ENCODE results near the gene ITPR1. TPM values are rescaled to one million over a fixed set of nuclear protein-coding genes. Genes with fewer than 3 reads are reported as not detected.

The ITPR1 gene
- total and polyA plus RNA-seq, 2 of the 4 experiments (the other 2 are of a cell fraction): 1.8 to 5.7 TPM

- in situ Hi-C loops (cut with MboI; ENCODE audit: low sequenced_read_pairs): no loop called here
- H3K36me3 ChIP-seq (ENCODE audit: control insufficient read depth, insufficient read depth, low read length): peaks cover 1% of the 10 kb centered on the region; the same call in 1 of the 2 replicates
- H2AK9ac ChIP-seq (replicated peaks; ENCODE audit: low read depth, low read length, poor library complexity): no peak overlapping the region
- H3K9me3 ChIP-seq (ENCODE audit: control insufficient read depth, insufficient read depth, low read length): no peaks in the 10 kb centered on the region
- no peak overlapping the region for H2BK5ac ChIP-seq (ENCODE audit: low read depth, low read length, poor library complexity, severe bottlenecking)
- no peak overlapping the region for H4K8ac ChIP-seq (ENCODE audit: low read depth in 2 of 2, low read length in 2 of 2)
- dilution Hi-C loops (cut with HindIII; ENCODE audit: low sequenced_read_pairs, unreplicated experiment): no loop called here
- H4K5ac ChIP-seq (ENCODE audit: low read depth, low read length): no peak overlapping the region
- no CpG with 5 or more reads among the region's 4 CpGs for WGBS, 2 experiments (ENCODE audit: extremely low coverage in 2 of 2, insufficient read length in 1 of 2)
- no peak overlapping the region for H2BK20ac ChIP-seq (ENCODE audit: low read depth, low read length)
- H3K27me3 ChIP-seq (ENCODE audit: control insufficient read depth, insufficient read depth, low read length): no peaks in the 10 kb centered on the region
- H4K91ac ChIP-seq (ENCODE audit: insufficient read depth, low read depth, low read length): no peak overlapping the region
- no peaks in the 10 kb centered on the region for H3K9me1 ChIP-seq (ENCODE audit: insufficient read depth, low read length)
- H3K79me1 ChIP-seq (ENCODE audit: low read depth in 1 of 2, low read length in 2 of 2): no peaks in the 10 kb centered on the region
- TF ChIP-seq RCOR1 (IDR thresholded peaks at IDR 0.05; ENCODE audit: insufficient replicate concordance, low read length) (no peak), POLR2A (IDR thresholded peaks at IDR 0.05; ENCODE audit: low read depth, low read length) (no peak), ELK1 (IDR thresholded peaks at IDR 0.05; ENCODE audit: borderline replicate concordance, low read depth, low read length) (no peak), CTCF (conservative IDR thresholded peaks at IDR 0.05; ENCODE audit: low read depth, low read length) (no peak), MAZ (IDR thresholded peaks at IDR 0.05; ENCODE audit: borderline replicate concordance, low read depth, low read length) (no peak), MAFK (IDR thresholded peaks at IDR 0.05; ENCODE audit: low read depth, low read length) (no peak), CEBPB (IDR thresholded peaks at IDR 0.05; ENCODE audit: low read depth, low read length) (no peak), BHLHE40 (IDR thresholded peaks at IDR 0.05; ENCODE audit: low read depth, low read length) (no peak), MXI1 (IDR thresholded peaks at IDR 0.05; ENCODE audit: borderline replicate concordance, low read depth, low read length) (no peak), FOS (IDR thresholded peaks at IDR 0.05; ENCODE audit: low read depth, low read length) (no peak), RAD21 (IDR thresholded peaks at IDR 0.05; ENCODE audit: low read length) (no peak), SMC3 (IDR thresholded peaks at IDR 0.05; ENCODE audit: low read depth, low read length) (no peak), RFX5 (IDR thresholded peaks at IDR 0.05; ENCODE audit: low read depth, low read length) (no peak), USF2 (IDR thresholded peaks at IDR 0.05; ENCODE audit: low read depth, low read length) (no peak), CHD1 (IDR thresholded peaks at IDR 0.05; ENCODE audit: low read depth, low read length) (no peak), NFE2L2 (IDR thresholded peaks at IDR 0.05; ENCODE audit: low read depth, low read length) (no peak)
- ATAC-seq (ENCODE audit: low read depth) (no peak), DNase-seq (no peak)
- H2BK15ac ChIP-seq (ENCODE audit: low read depth, low read length): no peak overlapping the region
- CTCF ChIA-PET: no interaction called here
- H3K14ac ChIP-seq (replicated peaks; ENCODE audit: low read depth, low read length): no peak overlapping the region
- H3K18ac ChIP-seq (ENCODE audit: low read depth, low read length): no peak overlapping the region
- no peak overlapping the region for H2AK5ac ChIP-seq (ENCODE audit: low read depth, low read length)
- no TSS peak for BruUV-seq (replicated peaks)
- H4K20me1 ChIP-seq (ENCODE audit: insufficient read depth, low read length): no peaks in the 10 kb centered on the region
- H3K4me1 ChIP-seq (ENCODE audit: control insufficient read depth, insufficient read depth, low read length): peaks cover 3% of the 10 kb centered on the region
- no peak overlapping the region for H3K23ac ChIP-seq (ENCODE audit: low read depth, low read length)
- H3K4ac ChIP-seq (ENCODE audit: low read depth, low read length): no peak overlapping the region
- H3K27ac ChIP-seq (ENCODE audit: insufficient read depth, low read length): no peak overlapping the region
- H3K9ac ChIP-seq (ENCODE audit: low read depth, low read length): no peak overlapping the region
- H3K4me3 ChIP-seq (ENCODE audit: insufficient read depth, low read depth, low read length): no peak overlapping the region
- H3K4me2 ChIP-seq (ENCODE audit: low read depth, low read length): no peak overlapping the region
- POLR2A ChIA-PET (ENCODE audit: unreplicated experiment): no interaction called here
- no peak overlapping the region for H3K56ac ChIP-seq (ENCODE audit: extremely low read depth, insufficient read depth, low read length)
- intact Hi-C loops (cut with micrococcal nuclease): no loop called here
- no peak overlapping the region for H2AFZ ChIP-seq (replicated peaks; ENCODE audit: low read length, poor library complexity)
- H2BK120ac ChIP-seq (ENCODE audit: low read depth, low read length): no peak overlapping the region
Measured at GRCh38 chr3:4688411-4688810, 195.3 kb downstream of the ITPR1 start.
